ENCODE results near the gene ZNF486. TPM values are rescaled to one million over a fixed set of nuclear protein-coding genes. Genes with fewer than 3 reads are reported as not detected.
"Not testable (repeated sequence)": the region's sequence is repeated elsewhere in the genome, so short reads cannot be mapped to it uniquely, and the experiment has no call there.

Gene ZNF486
- total RNA-seq, 1 donor from 2014 or later, result 1.5 TPM

DNA sequence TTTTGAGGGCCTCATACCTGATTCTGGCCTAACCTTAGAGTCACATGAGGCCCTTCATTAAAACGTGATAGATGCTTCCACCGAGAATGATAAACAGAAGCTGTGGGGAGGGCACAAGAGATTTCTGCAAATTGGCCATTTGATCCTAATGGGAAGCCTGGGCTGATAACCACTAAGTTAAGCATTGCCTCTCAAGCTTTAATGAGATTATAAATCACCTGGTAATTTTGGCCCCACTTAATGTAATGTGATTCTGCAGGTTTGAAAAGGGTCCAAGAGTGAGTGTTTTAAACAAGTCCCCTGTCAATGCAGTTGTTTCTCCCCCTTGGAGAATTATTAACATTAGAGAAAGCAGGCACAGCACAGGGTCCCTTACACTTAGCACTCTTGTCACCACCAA is 42.0 kb downstream of the ZNF486 start:
- intact Hi-C loops (cut with DNase I), result no loop called here
- ATAC-seq (no peak), DNase-seq (ENCODE audit: missing footprints) (no peak)

GRCh38 chr19:20214366-20214765 is 47.4 kb downstream of the ZNF486 start:
- intact Hi-C loops (cut with DNase I); DNase-seq (ENCODE audit: missing footprints); ATAC-seq: not testable (repeated sequence)

DNA sequence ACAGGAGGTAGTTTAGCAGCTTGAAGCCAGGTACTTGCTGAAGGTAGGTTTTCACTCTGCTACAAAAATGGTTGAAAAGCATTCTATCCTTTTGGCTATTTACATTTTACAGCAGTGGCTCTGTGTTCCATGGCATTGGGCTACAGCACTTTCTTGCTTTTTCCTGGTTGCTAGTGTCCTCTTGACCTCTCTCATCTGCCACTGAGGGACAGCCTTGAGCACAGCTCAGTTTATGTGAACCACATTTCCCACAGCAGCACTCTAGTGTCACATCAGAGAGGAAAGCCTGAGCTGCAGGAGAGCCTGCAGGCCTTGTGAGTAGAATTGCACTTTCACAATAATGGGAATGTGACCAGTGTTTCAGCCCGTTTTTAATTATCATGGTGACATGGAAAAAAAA is 54.6 kb downstream of the ZNF486 start:
- ATAC-seq; DNase-seq (ENCODE audit: missing footprints); intact Hi-C loops (cut with DNase I): not testable (repeated sequence)

- intact Hi-C loops (cut with DNase I), result no loop called here
- DNase-seq (ENCODE audit: missing footprints) (no peak), ATAC-seq (no peak)
These were observed 66.1 kb downstream of the ZNF486 start for GRCh38 chr19:20233105-20233504.

DNA sequence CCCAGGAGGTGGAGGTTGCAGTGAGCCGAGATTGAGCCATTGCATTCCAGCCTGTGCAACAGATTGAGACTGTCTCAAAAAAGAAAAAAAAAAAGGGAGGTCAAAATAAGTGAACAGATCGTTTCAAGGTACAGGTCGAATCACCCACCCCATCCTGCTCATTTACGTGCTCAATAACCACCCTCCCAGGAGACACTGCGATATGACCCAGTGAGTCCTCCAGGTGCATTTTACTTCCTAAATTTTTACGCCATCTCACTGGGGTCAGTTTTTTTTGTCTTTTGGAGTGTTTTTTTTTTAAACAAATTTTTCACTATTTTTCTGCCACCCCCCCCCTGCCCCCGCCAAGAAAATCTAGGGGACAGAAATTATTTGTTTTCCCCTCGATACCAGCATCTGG is 68.1 kb downstream of the ZNF486 start:
- ATAC-seq, result no peak
- DNase-seq (ENCODE audit: missing footprints), result no peak
- intact Hi-C loops (cut with DNase I), result no loop called here

DNA sequence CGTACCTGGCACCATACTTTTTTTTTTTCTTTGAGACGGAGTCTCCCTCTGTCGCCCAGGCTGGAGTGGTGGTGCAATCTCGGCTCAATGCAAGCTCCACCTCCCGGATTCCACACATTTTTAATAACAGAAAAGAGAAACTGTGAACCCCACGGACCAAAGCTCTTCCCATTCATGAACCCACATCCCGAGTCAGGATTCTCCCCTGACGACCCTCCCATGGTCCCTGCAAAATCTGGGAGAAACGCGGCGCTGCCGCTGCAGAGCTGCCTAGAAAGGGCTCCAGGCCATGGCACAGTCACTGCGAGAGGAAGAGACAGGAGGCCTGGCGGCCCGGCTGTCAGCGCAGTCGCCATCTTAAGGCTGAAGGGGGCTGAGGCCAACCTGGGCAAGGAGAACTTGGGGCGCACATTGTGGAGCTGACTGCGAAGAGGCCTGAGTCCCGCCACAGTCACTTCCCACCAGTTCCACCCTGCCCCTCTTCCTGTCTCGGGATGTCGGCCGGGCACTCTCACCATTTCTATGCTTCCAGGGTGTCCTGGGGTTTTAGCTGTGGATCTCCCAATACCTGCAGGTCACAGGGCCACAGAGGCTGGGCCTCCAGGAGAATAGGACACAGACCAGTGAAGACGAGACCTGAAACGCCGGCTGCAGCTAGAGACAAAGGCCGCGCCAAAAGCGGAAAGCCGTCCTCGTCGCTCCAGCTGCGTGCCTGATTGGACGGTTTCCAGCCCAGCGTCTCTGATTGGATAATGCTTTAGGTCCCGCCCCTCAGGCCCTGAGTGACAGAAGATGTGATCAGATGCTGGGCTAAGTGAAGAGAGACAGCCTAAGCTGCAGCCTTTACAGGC is 71.0 kb downstream of the ZNF486 start:
- DNase-seq (ENCODE audit: missing footprints) (peak; percentile 93), ATAC-seq (peak; percentile 95)
- intact Hi-C loops (cut with DNase I), result loop anchor here (1.0 kb wide), 1 partner anchor 71 kb away; the partner anchor contains the start of gene ZNF486

DNA sequence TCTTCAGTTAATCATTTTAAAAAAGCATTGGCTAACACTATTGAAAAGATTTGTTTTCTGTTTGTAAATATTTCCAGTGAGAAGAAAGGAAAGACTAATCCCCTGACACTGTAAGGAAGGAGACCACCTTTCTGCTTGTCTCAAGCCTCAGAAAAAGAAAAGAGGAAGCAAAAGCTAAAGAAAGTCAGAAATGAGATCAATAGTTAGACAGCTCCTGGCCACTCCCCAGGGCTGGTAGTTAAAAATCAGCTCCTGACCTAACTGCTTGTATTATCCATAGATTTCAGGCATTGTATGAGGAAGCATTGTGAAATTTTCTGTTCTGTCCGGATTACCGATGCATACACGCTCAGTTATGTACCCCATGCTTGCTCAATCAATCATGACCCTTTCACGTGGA is 76.6 kb downstream of the ZNF486 start:
- DNase-seq (ENCODE audit: missing footprints) (no peak), ATAC-seq (no peak)
- intact Hi-C loops (cut with DNase I), result no loop called here

DNA sequence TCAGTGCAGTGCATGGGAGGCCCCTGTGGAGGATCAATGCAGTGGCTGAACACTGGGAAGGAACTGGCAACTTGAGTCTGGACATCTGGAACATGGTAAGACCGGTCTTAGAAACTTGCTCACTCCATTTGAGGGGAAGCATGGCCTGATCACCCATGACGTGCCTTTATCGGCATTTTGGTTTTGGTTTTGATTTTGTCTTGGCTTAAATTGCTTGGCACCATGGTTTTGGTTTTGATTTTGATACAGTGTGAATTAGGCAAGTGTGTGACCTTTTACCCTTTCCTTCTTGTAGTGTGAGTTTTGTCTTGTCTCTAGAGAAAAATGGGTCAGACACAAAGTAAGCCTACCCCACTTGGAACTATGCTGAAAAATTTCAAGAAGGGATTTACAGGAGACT is 77.3 kb downstream of the ZNF486 start:
- ATAC-seq (no peak), DNase-seq (ENCODE audit: missing footprints) (no peak)
- intact Hi-C loops (cut with DNase I), result no loop called here

- intact Hi-C loops (cut with DNase I), result no loop called here
- DNase-seq (ENCODE audit: missing footprints) (no peak), ATAC-seq (no peak)
These were observed 78.3 kb downstream of the ZNF486 start for GRCh38 chr19:20245309-20245708.

DNA sequence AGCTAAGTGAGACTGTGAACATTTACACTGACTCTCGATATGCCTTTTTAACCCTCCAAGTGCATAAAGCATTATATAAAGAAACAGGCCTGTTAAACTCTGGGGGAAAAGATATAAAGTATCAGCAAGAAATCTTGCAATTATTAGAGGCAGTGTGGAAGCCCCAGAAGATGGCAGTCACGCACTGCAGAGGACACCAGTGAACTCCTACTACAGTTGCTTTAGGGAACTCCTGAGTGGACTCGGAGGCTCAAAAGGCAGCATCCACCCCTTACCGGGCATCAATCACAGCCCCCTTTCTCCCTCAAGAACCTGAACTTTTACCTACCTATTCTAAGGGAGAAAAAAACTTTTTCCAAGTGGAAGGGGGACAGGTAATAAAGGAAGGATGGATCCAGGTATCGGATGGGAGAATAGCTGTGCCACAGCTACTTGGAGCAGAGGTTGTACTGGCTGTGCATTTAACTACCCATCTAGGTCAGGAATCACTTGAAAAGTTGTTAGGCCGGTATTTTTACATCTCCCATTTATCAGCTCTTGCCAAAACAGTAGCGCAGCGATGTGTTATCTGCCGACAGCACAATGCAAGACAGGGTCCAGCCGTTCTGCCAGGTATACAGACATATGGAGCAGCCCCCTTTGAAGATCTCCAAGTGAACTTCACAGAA is 80.1 kb downstream of the ZNF486 start:
- DNase-seq (ENCODE audit: missing footprints) (no peak), ATAC-seq (no peak)
- intact Hi-C loops (cut with DNase I), result no loop called here

GRCh38 chr19:20248258-20248657 is 81.2 kb downstream of the ZNF486 start:
- intact Hi-C loops (cut with DNase I); ATAC-seq; DNase-seq (ENCODE audit: missing footprints): not testable (repeated sequence)

Other genes starting within 250 kb of the ZNF486 start
- gene ZNF682, start 127.7 kb upstream of the ZNF486 start, total RNA-seq, result 7.0 TPM
- 1.1 TPM for gene ZNF90, start 89.2 kb upstream of the ZNF486 start, total RNA-seq